ENCODE data around the gene PLA2G4E.

PLA2G4E gene

GRCh38 chr15:41932511-41933289 lies 88.1 kb downstream of the PLA2G4E start:
- no peak for DNase-seq

GRCh38 chr15:41932101-41932500 lies 88.7 kb downstream of the PLA2G4E start:
- DNase-seq: no peak
